Measurements from ENCODE around the gene NEIL1. TPM values are rescaled to one million over a fixed set of nuclear protein-coding genes. Genes with fewer than 3 reads are reported as not detected.
"Not testable (repeated sequence)": the region's sequence is repeated elsewhere in the genome, so short reads cannot be mapped to it uniquely, and the experiment has no call there.

The NEIL1 gene
- total and polyA plus RNA-seq, 8 donors = 9.1 to 97.5 (median 23.2) TPM

DNA sequence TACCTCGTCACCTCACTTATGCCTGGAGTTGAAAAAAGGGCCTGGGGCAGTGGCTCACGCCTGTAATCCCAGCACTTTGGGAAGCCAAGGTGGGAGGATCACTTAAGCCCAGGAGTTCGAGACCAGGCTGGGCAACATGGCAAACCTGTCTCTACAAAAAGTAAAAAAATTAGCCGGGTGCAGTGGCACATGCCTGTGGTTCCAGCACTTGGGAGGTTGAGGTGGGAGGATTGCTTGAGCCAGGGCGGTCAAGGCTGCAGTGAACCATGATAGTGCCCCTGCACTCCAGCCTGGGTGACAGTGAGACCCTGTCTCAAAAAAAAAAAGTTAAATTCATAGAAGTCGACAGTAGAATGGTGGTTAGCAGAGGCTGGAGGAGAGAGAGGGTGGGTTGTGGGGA is 4.6 kb upstream of the NEIL1 start:
- H3K4me1 ChIP-seq = no peaks in the 10 kb centered on the region
- no peaks in the 10 kb centered on the region for H3K36me3 ChIP-seq
- no peak for FAIRE-seq
- intact Hi-C loops (cut with DNase I) = no loop called here
- H3K4me3 ChIP-seq = no peak overlapping the region
- TF ChIP-seq, protein P1, sequence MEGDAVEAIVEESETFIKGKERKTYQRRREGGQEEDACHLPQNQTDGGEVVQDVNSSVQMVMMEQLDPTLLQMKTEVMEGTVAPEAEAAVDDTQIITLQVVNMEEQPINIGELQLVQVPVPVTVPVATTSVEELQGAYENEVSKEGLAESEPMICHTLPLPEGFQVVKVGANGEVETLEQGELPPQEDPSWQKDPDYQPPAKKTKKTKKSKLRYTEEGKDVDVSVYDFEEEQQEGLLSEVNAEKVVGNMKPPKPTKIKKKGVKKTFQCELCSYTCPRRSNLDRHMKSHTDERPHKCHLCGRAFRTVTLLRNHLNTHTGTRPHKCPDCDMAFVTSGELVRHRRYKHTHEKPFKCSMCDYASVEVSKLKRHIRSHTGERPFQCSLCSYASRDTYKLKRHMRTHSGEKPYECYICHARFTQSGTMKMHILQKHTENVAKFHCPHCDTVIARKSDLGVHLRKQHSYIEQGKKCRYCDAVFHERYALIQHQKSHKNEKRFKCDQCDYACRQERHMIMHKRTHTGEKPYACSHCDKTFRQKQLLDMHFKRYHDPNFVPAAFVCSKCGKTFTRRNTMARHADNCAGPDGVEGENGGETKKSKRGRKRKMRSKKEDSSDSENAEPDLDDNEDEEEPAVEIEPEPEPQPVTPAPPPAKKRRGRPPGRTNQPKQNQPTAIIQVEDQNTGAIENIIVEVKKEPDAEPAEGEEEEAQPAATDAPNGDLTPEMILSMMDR (IDR thresholded peaks at IDR 0.05) = no peak
- H3K27me3 ChIP-seq = no peaks in the 10 kb centered on the region
- no peak overlapping the region for H3K27ac ChIP-seq
- ATAC-seq = no peak
- 81 to 83% methylated on average over 6 of the region's 6 CpGs for WGBS, 2 donors
- no peak for DNase-seq
- no peaks in the 10 kb centered on the region for H3K9me3 ChIP-seq

DNA sequence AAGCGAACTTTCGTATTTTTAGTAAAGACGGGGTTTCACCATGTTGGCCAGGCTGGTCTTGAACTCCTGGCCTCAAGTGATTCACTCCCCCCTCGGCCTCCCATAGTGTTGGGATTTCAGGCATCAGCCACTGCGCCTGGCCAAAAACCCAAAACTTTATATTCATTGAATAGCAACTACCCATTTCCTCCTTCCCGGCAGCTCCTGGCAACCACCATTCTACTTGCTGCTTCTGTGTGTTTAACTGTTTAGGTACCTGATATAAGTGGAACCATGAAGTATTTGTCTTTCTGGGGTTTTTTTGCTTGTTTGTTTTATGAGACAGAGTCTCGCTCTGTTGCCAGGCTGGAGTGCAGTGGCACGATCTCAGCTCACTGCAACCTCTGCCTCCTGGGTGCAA is 2.9 kb upstream of the NEIL1 start:
- intact Hi-C loops (cut with DNase I); H3K27ac ChIP-seq; H3K36me3 ChIP-seq; H3K4me3 ChIP-seq; ATAC-seq; FAIRE-seq; H3K4me1 ChIP-seq; DNase-seq; H3K9me3 ChIP-seq; H3K27me3 ChIP-seq: not testable (repeated sequence)
- WGBS, 2 donors = 55 to 56% methylated on average over 8 of the region's 8 CpGs

DNA sequence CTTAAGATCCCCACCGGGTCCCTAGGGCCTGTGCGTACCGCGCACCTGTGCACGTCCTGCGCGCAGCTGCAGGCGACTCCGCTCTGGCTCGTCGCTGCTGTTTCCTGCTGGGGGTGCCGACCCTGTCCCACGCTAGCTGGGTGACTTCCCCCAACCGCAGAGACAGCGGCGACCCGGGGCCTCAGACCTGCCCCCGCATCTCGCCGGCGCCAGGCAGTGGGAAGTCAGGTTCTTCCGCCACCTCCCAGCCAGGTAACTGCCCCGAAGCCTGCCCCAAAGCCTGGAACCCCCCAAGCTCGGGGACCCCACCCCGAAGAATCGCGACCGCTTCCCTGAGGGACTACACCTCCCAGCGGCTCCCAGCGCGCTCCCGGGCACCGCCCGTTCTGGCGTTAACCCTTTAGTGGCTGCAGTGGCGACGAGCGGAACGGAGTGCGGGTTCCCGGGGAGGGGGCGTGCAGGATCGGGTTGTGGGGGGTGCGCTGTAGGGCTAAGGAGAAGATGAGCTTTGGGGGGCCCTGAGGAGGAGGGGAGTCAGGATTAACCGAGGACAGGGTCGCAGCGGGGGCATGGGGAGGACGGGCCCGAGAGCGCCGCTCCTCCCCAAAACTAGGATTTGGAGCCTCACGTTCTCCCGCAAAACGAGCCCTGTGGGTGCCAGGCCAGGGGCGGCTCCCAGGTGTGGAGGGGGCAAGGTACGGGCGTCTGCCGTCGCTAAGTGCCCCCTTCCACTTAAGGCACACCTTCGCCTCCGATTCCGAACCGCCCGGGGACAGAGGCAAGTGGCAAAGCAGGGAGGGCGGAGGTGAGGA is 589 bp downstream of the NEIL1 start:
- Histone ChIP-seq H3K4me1 (peaks cover 0 to 7% (median 0%) of the 10 kb centered on the region in 3 donors), H3K9me3 (no peaks in the 10 kb centered on the region), H3K27ac (peak overlapping the region; percentile 53 to 66 (median 58)), H3K36me3 (no peaks in the 10 kb centered on the region), H3K27me3 (no peaks in the 10 kb centered on the region), H3K4me3 (peak overlapping the region; percentile 79 to 99 (median 88))
- FAIRE-seq = no peak
- TF ChIP-seq, protein P1 (IDR thresholded peaks at IDR 0.05) = no peak
- DNase-seq = peak; percentile 67 to 92 (median 74)
- ATAC-seq = peak; percentile 76 to 87 (median 84)
- intact Hi-C loops (cut with DNase I) = no loop called here
- WGBS, 2 donors = 0 to 1% methylated on average over 65 of the region's 65 CpGs

DNA sequence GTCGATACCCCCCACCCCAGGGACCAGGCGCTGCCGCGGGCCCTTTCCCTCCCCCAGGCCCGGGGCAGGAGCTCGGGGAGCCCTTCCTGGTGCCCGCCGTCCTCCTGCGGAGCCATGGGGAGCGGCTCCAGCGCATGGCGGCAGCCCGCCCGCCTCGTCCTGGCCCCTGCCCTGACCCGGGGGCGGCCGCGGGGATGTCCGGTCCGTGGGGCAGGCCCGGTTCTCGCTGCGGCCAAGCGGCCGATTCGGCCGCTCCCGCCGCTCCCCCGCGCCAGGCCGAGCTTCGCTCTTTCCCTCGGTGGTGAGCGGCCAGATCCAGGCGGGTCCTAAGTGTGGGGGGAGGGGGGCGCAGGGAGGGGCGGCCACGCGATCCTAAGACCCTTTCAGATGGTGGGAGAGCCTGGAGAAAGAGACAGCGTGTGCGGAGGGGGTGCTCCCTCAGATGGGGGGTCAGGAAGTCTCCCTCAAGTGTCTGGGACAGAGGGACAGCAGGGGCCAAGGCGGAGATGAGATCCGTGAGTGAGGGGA is 1.3 kb downstream of the NEIL1 start:
- intact Hi-C loops (cut with DNase I) = no loop called here
- peak overlapping the region; percentile 79 to 99 (median 88) for H3K4me3 ChIP-seq
- H3K27ac ChIP-seq = peak overlapping the region; percentile 53 to 66 (median 58)
- TF ChIP-seq, protein P1 (IDR thresholded peaks at IDR 0.05) = no peak
- ATAC-seq = peak; percentile 45 to 54 (median 52)
- no peaks in the 10 kb centered on the region for H3K9me3 ChIP-seq
- FAIRE-seq = no peak
- no peaks in the 10 kb centered on the region for H3K27me3 ChIP-seq
- H3K4me1 ChIP-seq = peaks cover 0 to 7% (median 0%) of the 10 kb centered on the region in 3 donors
- H3K36me3 ChIP-seq = no peaks in the 10 kb centered on the region
- 0 to 1% methylated on average over 34 to 45 of the region's 45 CpGs for WGBS, 2 donors
- peak in 3 of 6 donors; percentile 62 to 78 (median 72) for DNase-seq

DNA sequence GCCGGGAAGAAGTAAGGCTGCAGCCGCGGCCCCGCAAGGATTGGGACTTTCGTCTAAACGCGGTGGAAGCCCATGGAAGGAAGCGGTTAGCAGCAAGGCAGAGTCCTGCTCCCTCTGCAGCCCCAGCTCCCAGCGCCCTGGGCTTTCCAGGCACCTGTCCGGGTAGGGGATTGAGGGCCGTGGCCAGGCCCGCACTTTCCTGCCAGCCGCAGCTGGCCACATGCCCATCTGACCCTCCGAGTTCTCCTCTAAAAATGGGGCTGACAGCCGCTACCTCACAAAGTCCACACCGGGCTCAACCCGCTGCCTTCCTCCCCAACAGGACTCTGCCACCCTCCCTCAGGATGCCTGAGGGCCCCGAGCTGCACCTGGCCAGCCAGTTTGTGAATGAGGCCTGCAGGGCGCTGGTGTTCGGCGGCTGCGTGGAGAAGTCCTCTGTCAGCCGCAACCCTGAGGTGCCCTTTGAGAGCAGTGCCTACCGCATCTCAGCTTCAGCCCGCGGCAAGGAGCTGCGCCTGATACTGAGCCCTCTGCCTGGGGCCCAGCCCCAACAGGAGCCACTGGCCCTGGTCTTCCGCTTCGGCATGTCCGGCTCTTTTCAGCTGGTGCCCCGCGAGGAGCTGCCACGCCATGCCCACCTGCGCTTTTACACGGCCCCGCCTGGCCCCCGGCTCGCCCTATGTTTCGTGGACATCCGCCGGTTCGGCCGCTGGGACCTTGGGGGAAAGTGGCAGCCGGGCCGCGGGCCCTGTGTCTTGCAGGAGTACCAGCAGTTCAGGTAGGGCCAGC is 1.9 kb downstream of the NEIL1 start:
- no peaks in the 10 kb centered on the region for H3K9me3 ChIP-seq
- no peaks in the 10 kb centered on the region for H3K36me3 ChIP-seq
- DNase-seq (peak in 4 of 6 donors; percentile 55 to 87 (median 68)), ATAC-seq (peak; percentile 16 to 43 (median 32)), FAIRE-seq (no peak)
- H3K4me1 ChIP-seq = peaks cover 0 to 7% (median 0%) of the 10 kb centered on the region in 3 donors
- peak overlapping the region; percentile 79 to 99 (median 88) for H3K4me3 ChIP-seq
- no peaks in the 10 kb centered on the region for H3K27me3 ChIP-seq
- 20 to 21% methylated on average over 45 to 46 of the region's 46 CpGs for WGBS, 2 donors
- TF ChIP-seq, protein P1 (IDR thresholded peaks at IDR 0.05) = no peak
- H3K27ac ChIP-seq = peak overlapping the region; percentile 22 to 66 (median 56)
- intact Hi-C loops (cut with DNase I) = no loop called here

DNA sequence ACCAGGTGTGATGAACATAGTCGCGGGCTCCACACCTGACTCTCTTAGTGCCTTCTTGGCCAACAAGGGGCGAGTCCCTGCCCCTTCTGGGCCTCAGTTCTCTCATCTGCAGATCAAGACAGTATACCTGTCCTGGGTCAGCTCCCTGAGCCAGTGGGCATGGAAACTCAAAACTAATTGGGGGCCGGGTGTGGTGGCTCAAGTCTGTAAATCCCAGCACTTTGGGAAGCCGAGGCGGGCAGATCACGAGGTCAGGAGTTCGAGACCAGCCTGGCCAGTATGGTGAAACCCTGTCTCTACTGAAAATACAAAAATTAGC is 2.5 kb downstream of the NEIL1 start:
- H3K9me3 ChIP-seq; DNase-seq; H3K4me1 ChIP-seq; H3K27ac ChIP-seq; H3K27me3 ChIP-seq; FAIRE-seq; ATAC-seq; H3K36me3 ChIP-seq; intact Hi-C loops (cut with DNase I): not testable (repeated sequence)
- H3K4me3 ChIP-seq = peak overlapping the region in 2 of 4 donors; percentile 79 to 99
- 77 to 80% methylated on average over 8 of the region's 8 CpGs for WGBS, 2 donors

Measured in pancreas (tissue), 10 donors.